ENCODE results near the gene DDX10. TPM values are rescaled to one million over a fixed set of nuclear protein-coding genes. Genes with fewer than 3 reads are reported as not detected.

Gene DDX10
- total and polyA plus RNA-seq, 3 experiments from 2014 or later, result 17.5 to 51.6 (median 49.8) TPM

- no peaks in the 10 kb centered on the region for H3K4me1 ChIP-seq (ENCODE audit: insufficient read depth, low read length)
- no peaks in the 10 kb centered on the region for H3K36me3 ChIP-seq (ENCODE audit: insufficient read depth, low read length)
- Mint-ChIP-seq H3K27ac (no peak overlapping the region), H3K36me3 (peaks cover 0 to 9% (median 2%) of the 10 kb centered on the region in 3 donors), H3K4me1 (peaks cover 0 to 2% (median 0%) of the 10 kb centered on the region in 3 donors), H3K4me3 (no peak overlapping the region), H3K27me3 (no peaks in the 10 kb centered on the region), H3K9me3 (no peaks in the 10 kb centered on the region)
- ChIA-PET CTCF (no interaction called here), POLR2A (no interaction called here)
- H3K27me3 ChIP-seq (ENCODE audit: insufficient read depth, low read length, poor library complexity, severe bottlenecking), result no peaks in the 10 kb centered on the region
- no peak overlapping the region for H3K4me3 ChIP-seq (ENCODE audit: low read length)
- no peaks in the 10 kb centered on the region for H3K9me3 ChIP-seq (ENCODE audit: low read length)
- no peak overlapping the region for H3K27ac ChIP-seq (ENCODE audit: low read depth, low read length)
- DNase-seq, result no peak
These were observed 261.4 kb downstream of the DDX10 start for GRCh38 chr11:108926171-108926840.

DNA sequence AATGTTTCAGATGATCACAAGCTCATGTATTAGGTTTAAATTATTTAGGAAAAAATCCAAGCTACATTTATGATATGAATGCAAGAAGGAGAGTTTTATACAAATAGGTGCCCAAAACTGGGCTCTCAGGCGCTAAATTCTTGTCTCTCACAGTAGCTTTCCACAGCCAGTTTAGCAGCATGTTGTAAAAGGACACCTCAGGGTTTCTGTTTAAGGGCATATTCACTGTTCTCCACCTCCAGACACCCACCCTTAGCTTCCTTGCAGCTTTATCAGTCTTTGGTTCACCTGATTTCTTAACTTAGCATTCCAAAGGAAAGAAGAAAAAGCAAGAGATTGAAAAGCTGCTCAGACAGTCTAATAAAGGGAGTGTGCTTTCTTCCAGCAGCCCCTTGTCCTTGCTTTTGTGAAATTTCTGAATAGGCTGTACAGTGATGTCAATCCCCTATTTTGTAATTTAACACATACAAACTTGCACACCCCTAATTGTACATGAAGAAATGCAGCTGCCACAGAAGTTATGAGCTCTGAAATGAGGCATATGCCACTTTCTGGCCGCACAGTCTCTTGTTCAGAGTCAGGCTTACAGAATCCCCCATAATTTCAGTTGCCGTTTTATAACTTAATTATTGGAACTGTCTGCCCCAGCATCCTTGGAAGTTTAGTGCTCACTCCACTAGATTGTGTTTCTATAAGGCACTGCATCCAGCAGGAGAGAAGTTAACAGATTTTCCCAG, 262.1 kb downstream of the DDX10 start:
- Histone ChIP-seq H3K27me3 (ENCODE audit: insufficient read depth, low read length, poor library complexity, severe bottlenecking) (no peaks in the 10 kb centered on the region), H3K36me3 (ENCODE audit: insufficient read depth, low read length) (no peaks in the 10 kb centered on the region), H3K4me3 (ENCODE audit: low read length) (no peak overlapping the region), H3K27ac (ENCODE audit: low read depth, low read length) (no peak overlapping the region), H3K9me3 (ENCODE audit: low read length) (no peaks in the 10 kb centered on the region), H3K4me1 (ENCODE audit: insufficient read depth, low read length) (no peaks in the 10 kb centered on the region)
- no peaks in the 10 kb centered on the region for H3K9me3 Mint-ChIP-seq
- no peak overlapping the region for H3K27ac Mint-ChIP-seq
- H3K36me3 Mint-ChIP-seq, result peaks cover 0 to 9% (median 2%) of the 10 kb centered on the region in 3 donors
- H3K4me1 Mint-ChIP-seq, result peaks cover 0 to 2% (median 0%) of the 10 kb centered on the region in 3 donors
- no peak overlapping the region for H3K4me3 Mint-ChIP-seq
- no peaks in the 10 kb centered on the region for H3K27me3 Mint-ChIP-seq
- POLR2A ChIA-PET, result no interaction called here
- DNase-seq, result no peak
- CTCF ChIA-PET, result no interaction called here

DNA sequence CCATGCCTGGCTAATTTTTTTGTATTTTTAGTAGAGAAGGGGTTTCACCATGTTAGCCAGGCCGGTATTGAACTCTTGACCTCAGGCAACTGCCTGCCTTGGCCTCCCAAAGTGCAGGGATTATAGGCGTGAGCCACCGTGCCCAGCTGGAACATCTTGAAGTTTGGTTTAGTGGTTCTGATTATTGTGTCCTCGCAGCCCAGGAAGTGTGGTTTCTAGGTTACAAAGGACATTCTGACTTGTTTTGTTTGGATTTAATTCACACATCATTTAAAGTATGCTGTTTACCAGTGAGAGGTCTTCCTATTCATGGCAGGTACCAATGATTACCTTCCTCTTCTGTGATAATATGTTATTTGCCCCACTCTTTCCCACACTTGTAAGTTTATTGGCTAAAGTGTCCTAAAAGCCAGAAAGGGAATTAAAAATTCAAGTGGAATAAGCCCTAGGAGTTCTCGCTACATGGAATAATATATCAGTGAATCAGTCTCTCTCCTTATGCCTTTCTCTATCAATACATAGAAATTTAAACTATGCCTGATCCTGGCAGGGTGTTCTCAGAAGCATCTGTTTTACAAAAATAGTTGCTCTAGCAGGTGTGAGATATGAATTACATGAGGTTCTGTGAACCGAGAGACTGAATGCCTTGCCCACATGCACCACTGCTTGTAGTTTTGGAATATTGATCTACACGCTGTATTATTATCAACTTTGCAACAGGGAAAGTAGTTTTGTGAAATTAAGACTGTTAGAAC, 263.1 kb downstream of the DDX10 start:
- Mint-ChIP-seq H3K27ac (no peak overlapping the region), H3K27me3 (no peaks in the 10 kb centered on the region), H3K4me3 (no peak overlapping the region), H3K4me1 (peaks cover 0 to 2% (median 0%) of the 10 kb centered on the region in 3 donors), H3K36me3 (peaks cover 0 to 10% (median 0%) of the 10 kb centered on the region in 3 donors), H3K9me3 (no peaks in the 10 kb centered on the region)
- ChIA-PET POLR2A (no interaction called here), CTCF (no interaction called here)
- Histone ChIP-seq H3K27ac (ENCODE audit: low read depth, low read length) (no peak overlapping the region), H3K9me3 (ENCODE audit: low read length) (no peaks in the 10 kb centered on the region), H3K27me3 (ENCODE audit: insufficient read depth, low read length, poor library complexity, severe bottlenecking) (no peaks in the 10 kb centered on the region), H3K36me3 (ENCODE audit: insufficient read depth, low read length) (no peaks in the 10 kb centered on the region), H3K4me1 (ENCODE audit: insufficient read depth, low read length) (no peaks in the 10 kb centered on the region), H3K4me3 (ENCODE audit: low read length) (no peak overlapping the region)
- DNase-seq, result no peak

DNA sequence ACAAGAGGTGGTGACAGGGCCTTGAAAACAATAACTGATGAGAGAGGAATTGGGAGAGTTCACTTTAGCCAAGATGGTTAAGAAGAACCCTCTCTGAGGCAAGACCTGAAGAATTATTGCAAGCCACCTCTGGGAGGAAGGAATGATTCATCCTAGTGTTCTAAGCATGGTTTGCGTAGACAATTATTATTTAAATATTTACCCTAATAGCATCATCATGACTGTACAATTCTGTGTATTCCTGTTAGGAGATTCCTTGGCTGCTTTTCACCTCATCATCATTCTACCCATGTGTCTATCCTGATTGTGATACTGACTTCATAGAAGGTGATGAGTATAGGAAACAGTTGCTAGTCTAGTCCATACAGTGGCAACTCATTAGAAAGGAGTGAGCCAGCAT, 264.4 kb downstream of the DDX10 start:
- no peak overlapping the region for H3K27ac Mint-ChIP-seq
- ChIA-PET POLR2A (no interaction called here), CTCF (no interaction called here)
- peaks cover 0 to 12% (median 0%) of the 10 kb centered on the region in 3 donors for H3K36me3 Mint-ChIP-seq
- no peaks in the 10 kb centered on the region for H3K36me3 ChIP-seq (ENCODE audit: insufficient read depth, low read length)
- H3K27me3 ChIP-seq (ENCODE audit: insufficient read depth, low read length, poor library complexity, severe bottlenecking), result no peaks in the 10 kb centered on the region
- H3K27ac ChIP-seq (ENCODE audit: low read depth, low read length), result no peak overlapping the region
- H3K4me1 Mint-ChIP-seq, result peaks cover 0 to 2% (median 0%) of the 10 kb centered on the region in 3 donors
- no peak for DNase-seq
- no peaks in the 10 kb centered on the region for H3K27me3 Mint-ChIP-seq
- H3K4me3 ChIP-seq (ENCODE audit: low read length), result no peak overlapping the region
- H3K4me3 Mint-ChIP-seq, result no peak overlapping the region
- no peaks in the 10 kb centered on the region for H3K9me3 ChIP-seq (ENCODE audit: low read length)
- H3K9me3 Mint-ChIP-seq, result no peaks in the 10 kb centered on the region
- H3K4me1 ChIP-seq (ENCODE audit: insufficient read depth, low read length), result no peaks in the 10 kb centered on the region

DNA sequence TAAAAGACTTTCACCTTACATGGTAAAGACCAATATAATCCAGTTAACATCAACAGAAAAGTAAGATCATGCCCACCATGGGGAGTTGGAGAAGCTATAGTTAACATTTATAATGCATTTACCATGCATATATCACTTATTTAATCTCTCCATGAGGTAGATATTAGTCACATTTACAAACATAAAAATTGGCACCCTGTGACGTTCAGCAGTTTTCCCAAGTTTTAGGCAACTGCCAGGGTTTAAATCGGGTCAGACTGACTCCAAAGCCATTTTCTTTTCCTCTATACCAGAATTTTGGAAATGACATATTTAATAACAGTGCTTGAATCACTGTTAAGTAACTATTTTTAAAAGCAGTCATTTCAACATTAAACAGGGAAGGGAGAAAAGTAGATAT, 266.3 kb downstream of the DDX10 start:
- Histone ChIP-seq H3K4me3 (ENCODE audit: low read length) (no peak overlapping the region), H3K36me3 (ENCODE audit: insufficient read depth, low read length) (no peaks in the 10 kb centered on the region), H3K27me3 (ENCODE audit: insufficient read depth, low read length, poor library complexity, severe bottlenecking) (no peaks in the 10 kb centered on the region), H3K4me1 (ENCODE audit: insufficient read depth, low read length) (no peaks in the 10 kb centered on the region), H3K9me3 (ENCODE audit: low read length) (no peaks in the 10 kb centered on the region), H3K27ac (ENCODE audit: low read depth, low read length) (no peak overlapping the region)
- no peak overlapping the region for H3K27ac Mint-ChIP-seq
- no peaks in the 10 kb centered on the region for H3K4me1 Mint-ChIP-seq
- ChIA-PET POLR2A (no interaction called here), CTCF (no interaction called here)
- no peak overlapping the region for H3K4me3 Mint-ChIP-seq
- no peaks in the 10 kb centered on the region for H3K27me3 Mint-ChIP-seq
- DNase-seq, result no peak
- H3K9me3 Mint-ChIP-seq, result no peaks in the 10 kb centered on the region
- peaks cover 0 to 14% (median 0%) of the 10 kb centered on the region in 3 donors for H3K36me3 Mint-ChIP-seq

GRCh38 chr11:108933630-108934029, 268.8 kb downstream of the DDX10 start:
- no peaks in the 10 kb centered on the region for H3K4me1 Mint-ChIP-seq
- ChIA-PET POLR2A (no interaction called here), CTCF (no interaction called here)
- no peaks in the 10 kb centered on the region for H3K9me3 ChIP-seq (ENCODE audit: low read length)
- no peak overlapping the region for H3K27ac ChIP-seq (ENCODE audit: low read depth, low read length)
- no peaks in the 10 kb centered on the region for H3K9me3 Mint-ChIP-seq
- H3K27me3 ChIP-seq (ENCODE audit: insufficient read depth, low read length, poor library complexity, severe bottlenecking), result no peaks in the 10 kb centered on the region
- DNase-seq, result no peak
- H3K36me3 Mint-ChIP-seq, result peaks cover 0 to 12% (median 4%) of the 10 kb centered on the region in 3 donors
- H3K27me3 Mint-ChIP-seq, result no peaks in the 10 kb centered on the region
- H3K27ac Mint-ChIP-seq, result peak overlapping the region in 1 of 8 donors; percentile 83
- no peaks in the 10 kb centered on the region for H3K36me3 ChIP-seq (ENCODE audit: insufficient read depth, low read length)
- H3K4me3 Mint-ChIP-seq, result no peak overlapping the region
- no peaks in the 10 kb centered on the region for H3K4me1 ChIP-seq (ENCODE audit: insufficient read depth, low read length)
- no peak overlapping the region for H3K4me3 ChIP-seq (ENCODE audit: low read length)

DNA sequence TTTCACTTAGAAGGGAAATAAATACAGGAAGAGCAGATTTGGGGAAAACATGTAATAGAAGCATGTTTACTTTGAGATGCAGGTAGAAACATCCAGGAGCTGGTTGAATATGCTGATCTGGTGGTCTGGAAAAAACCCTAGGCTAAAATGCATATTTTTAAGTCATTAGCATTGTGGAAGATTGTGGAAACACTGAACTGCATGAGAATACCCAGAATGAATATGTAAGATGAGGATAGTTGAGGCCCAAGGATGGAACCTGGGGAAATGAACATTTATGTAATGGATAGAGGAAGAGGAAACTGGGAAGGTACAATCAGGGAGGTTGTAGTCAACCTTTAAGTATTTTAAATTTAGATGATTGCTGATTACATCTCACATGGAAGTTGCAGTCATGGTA, 269.4 kb downstream of the DDX10 start:
- Mint-ChIP-seq H3K4me1 (no peaks in the 10 kb centered on the region), H3K27ac (peak overlapping the region in 1 of 8 donors; percentile 83), H3K27me3 (no peaks in the 10 kb centered on the region), H3K9me3 (no peaks in the 10 kb centered on the region), H3K4me3 (no peak overlapping the region), H3K36me3 (peaks cover 0 to 9% (median 4%) of the 10 kb centered on the region in 3 donors)
- Histone ChIP-seq H3K4me1 (ENCODE audit: insufficient read depth, low read length) (no peaks in the 10 kb centered on the region), H3K9me3 (ENCODE audit: low read length) (no peaks in the 10 kb centered on the region), H3K27ac (ENCODE audit: low read depth, low read length) (no peak overlapping the region), H3K4me3 (ENCODE audit: low read length) (no peak overlapping the region), H3K36me3 (ENCODE audit: insufficient read depth, low read length) (no peaks in the 10 kb centered on the region), H3K27me3 (ENCODE audit: insufficient read depth, low read length, poor library complexity, severe bottlenecking) (no peaks in the 10 kb centered on the region)
- CTCF ChIA-PET, result no interaction called here
- POLR2A ChIA-PET, result no interaction called here
- DNase-seq, result no peak

GRCh38 chr11:108934696-108935095, 269.8 kb downstream of the DDX10 start:
- no peaks in the 10 kb centered on the region for H3K4me1 Mint-ChIP-seq
- H3K27ac Mint-ChIP-seq, result no peak overlapping the region
- no peak overlapping the region for H3K4me3 Mint-ChIP-seq
- no peak overlapping the region for H3K27ac ChIP-seq (ENCODE audit: low read depth, low read length)
- POLR2A ChIA-PET, result no interaction called here
- H3K36me3 ChIP-seq (ENCODE audit: insufficient read depth, low read length), result no peaks in the 10 kb centered on the region
- H3K4me3 ChIP-seq (ENCODE audit: low read length), result no peak overlapping the region
- no peaks in the 10 kb centered on the region for H3K4me1 ChIP-seq (ENCODE audit: insufficient read depth, low read length)
- H3K27me3 ChIP-seq (ENCODE audit: insufficient read depth, low read length, poor library complexity, severe bottlenecking), result no peaks in the 10 kb centered on the region
- DNase-seq, result no peak
- CTCF ChIA-PET, result no interaction called here
- H3K27me3 Mint-ChIP-seq, result no peaks in the 10 kb centered on the region
- H3K9me3 Mint-ChIP-seq, result no peaks in the 10 kb centered on the region
- H3K36me3 Mint-ChIP-seq, result peaks cover 2 to 9% (median 4%) of the 10 kb centered on the region in 3 donors
- H3K9me3 ChIP-seq (ENCODE audit: low read length), result no peaks in the 10 kb centered on the region
